HG02852 (cell line): ENCODE results near the gene PDE4D.

ENCODE experiments used
- ATAC-seq: cut with Tn5 transposase; IDR thresholded peaks from one replicate; pipeline ENCODE4 v1.9.1; 2021; ENCODE audit warnings: mild to moderate bottlenecking, moderate library complexity; ENCODE audit not compliant: unreplicated experiment

The PDE4D gene

GRCh38 chr5:58929726-58930125 is 963.8 kb downstream of the PDE4D start:
- ATAC-seq = no peak

GRCh38 chr5:58927938-58928337 is 965.6 kb downstream of the PDE4D start:
- no peak for ATAC-seq

- no peak for ATAC-seq
These were observed 966.3 kb downstream of the PDE4D start for GRCh38 chr5:58927181-58927580.

GRCh38 chr5:58926541-58926935 is 967.0 kb downstream of the PDE4D start:
- ATAC-seq = no peak

- ATAC-seq = no peak
These were observed 967.6 kb downstream of the PDE4D start for GRCh38 chr5:58925627-58926540.

GRCh38 chr5:58924306-58924705 is 969.2 kb downstream of the PDE4D start:
- ATAC-seq = no peak

- ATAC-seq = no peak
These were observed 970.2 kb downstream of the PDE4D start for GRCh38 chr5:58923355-58923754.

GRCh38 chr5:58922461-58923171 is 970.9 kb downstream of the PDE4D start:
- no peak for ATAC-seq

GRCh38 chr5:58921159-58921558 is 972.4 kb downstream of the PDE4D start:
- no peak for ATAC-seq

GRCh38 chr5:58919833-58920232 is 973.7 kb downstream of the PDE4D start:
- ATAC-seq = no peak
